Natural killer cell (primary cell): ENCODE measurements around the gene ZDHHC13. TPM values are rescaled to one million over a fixed set of nuclear protein-coding genes. Genes with fewer than 3 reads are reported as not detected.

Experiments used
- ATAC-seq, 3 donors: fragments of 150-1000 bp in 2 of 3; fragments of 200-7000 bp in 1 of 3; cut with Tn5 transposase; 1 replicate in 1 of 3; 2 replicates in 2 of 3; pipeline ENCODE4 v1.10.0; 2021; ENCODE audit warnings: mild to moderate bottlenecking in 2 of 3, moderate library complexity in 2 of 3
- DNase-seq, 2 donors: peaks; one replicate each; pipeline versions ENCODE4 v3.0.0 to v3.0.0-alpha.2; 2013 to 2021; ENCODE audit warnings: mixed read lengths in 1 of 2
- H3K27ac ChIP-seq: one replicate; pipeline ENCODE4 v1.5.1; 2013; ENCODE audit warnings: mild to moderate bottlenecking, low read length
- H3K27me3 ChIP-seq: one replicate; pipeline ENCODE4 v1.6.1; 2013; ENCODE audit warnings: low read length; ENCODE audit not compliant: control insufficient read depth, insufficient read depth
- H3K36me3 ChIP-seq: one replicate; pipeline ENCODE4 v1.6.1; 2013; ENCODE audit warnings: low read length; ENCODE audit not compliant: control insufficient read depth, insufficient read depth
- H3K4me1 ChIP-seq: one replicate; pipeline ENCODE4 v1.6.1; 2013; ENCODE audit warnings: low read length; ENCODE audit not compliant: control insufficient read depth, insufficient read depth
- H3K4me3 ChIP-seq: one replicate; pipeline ENCODE4 v1.5.1; 2013; ENCODE audit warnings: low read length
- H3K9me3 ChIP-seq: one replicate; pipeline ENCODE4 v1.6.1; 2013; ENCODE audit warnings: low read length; ENCODE audit not compliant: control insufficient read depth, insufficient read depth
- H3K27ac Mint-ChIP-seq, 2 donors: one replicate each; pipeline ENCODE4 v1.8.0; 2022; ENCODE audit warnings: mild to moderate bottlenecking in 2 of 2, mixed read lengths in 2 of 2, moderate library complexity in 1 of 2
- H3K27me3 Mint-ChIP-seq, 2 donors: one replicate each; pipeline ENCODE4 v1.8.0; 2022; ENCODE audit warnings: low read depth in 2 of 2, mixed read lengths in 2 of 2
- H3K36me3 Mint-ChIP-seq: one replicate; pipeline ENCODE4 v1.8.0; 2022; ENCODE audit warnings: mixed read lengths
- H3K4me1 Mint-ChIP-seq, 2 donors: one replicate each; pipeline ENCODE4 v1.8.0; 2022; ENCODE audit warnings: mixed read lengths in 2 of 2
- H3K4me3 Mint-ChIP-seq: one replicate; pipeline ENCODE4 v1.8.0; 2022; ENCODE audit warnings: mild to moderate bottlenecking, moderate library complexity, mixed read lengths
- H3K9me3 Mint-ChIP-seq, 2 donors: one replicate each; pipeline ENCODE4 v1.8.0; 2022; ENCODE audit warnings: mixed read lengths in 2 of 2
- WGBS: methylation state at CpG from one replicate; pipeline ENCODE4 v1.1.7; 2013; ENCODE audit warnings: missing lambda C conversion rate; ENCODE audit not compliant: insufficient coverage; 5-methylcytosine and 5-hydroxymethylcytosine counted together
- intact Hi-C: fragments of 100-400 bp; cut with micrococcal nuclease; formaldehyde crosslinking; loops from one replicate; pipeline ENCODE4 v1.14.2; 2022
- total RNA-seq, 4 donors: library from RNA; stranded (reverse); fragments of 120-200 nt in 1 of 4; gene quantifications; one replicate each; pipeline versions ENCODE4 v1.2.3 to v1.2.4, GENCODE V29; 2013 to 2022
- TF ChIP-seq, protein P1 (sequence below): fragments of 200-600 bp; IDR thresholded peaks from one replicate; pipeline ENCODE4 v1.8.0; 2022; ENCODE audit warnings: antibody characterized with exemption

The ZDHHC13 gene
- total RNA-seq, 3 donors from 2014 or later (not counting 1 experiment from before 2014, with no cell fraction given), result 13.3 to 17.4 (median 13.5) TPM

DNA sequence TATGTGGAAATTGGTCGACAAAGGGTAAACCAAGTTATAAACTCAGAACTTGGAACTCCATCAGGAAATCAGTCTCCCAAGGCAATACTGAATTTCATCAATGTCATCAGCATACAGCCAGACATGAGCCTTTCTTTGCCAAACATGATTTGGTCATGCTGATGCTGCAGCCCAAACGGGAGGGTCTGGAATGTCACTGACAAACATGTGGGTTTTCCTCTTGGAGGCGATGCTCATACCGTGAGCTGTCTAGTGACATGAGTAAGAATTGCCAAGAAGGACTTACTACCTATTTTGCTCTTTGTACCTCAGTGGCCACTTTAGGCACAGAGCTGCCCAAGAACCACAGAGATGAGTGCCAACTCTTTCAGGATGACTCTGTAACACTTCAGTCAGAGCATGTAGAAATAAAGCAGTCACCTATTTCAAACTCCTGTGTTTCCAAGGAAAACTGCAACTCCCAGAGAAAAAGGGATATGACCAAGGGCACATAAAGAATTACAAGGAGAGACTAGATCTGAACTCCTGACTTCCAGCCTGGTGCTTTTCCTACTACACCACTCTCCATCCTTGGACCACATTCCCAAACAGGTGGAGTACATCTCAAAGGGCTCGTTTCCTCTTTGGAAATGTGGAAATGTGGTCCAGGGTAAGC, 32.2 kb upstream of the ZDHHC13 start:
- no peaks in the 10 kb centered on the region for H3K36me3 ChIP-seq
- no peak overlapping the region for H3K27ac Mint-ChIP-seq
- H3K27me3 ChIP-seq, result no peaks in the 10 kb centered on the region
- H3K36me3 Mint-ChIP-seq, result no peaks in the 10 kb centered on the region
- ATAC-seq (no peak), DNase-seq (no peak)
- H3K9me3 ChIP-seq, result no peaks in the 10 kb centered on the region
- H3K27me3 Mint-ChIP-seq, result peaks cover 24 to 25% of the 10 kb centered on the region in 2 donors
- intact Hi-C loops, result no loop called here
- TF ChIP-seq, protein P1, sequence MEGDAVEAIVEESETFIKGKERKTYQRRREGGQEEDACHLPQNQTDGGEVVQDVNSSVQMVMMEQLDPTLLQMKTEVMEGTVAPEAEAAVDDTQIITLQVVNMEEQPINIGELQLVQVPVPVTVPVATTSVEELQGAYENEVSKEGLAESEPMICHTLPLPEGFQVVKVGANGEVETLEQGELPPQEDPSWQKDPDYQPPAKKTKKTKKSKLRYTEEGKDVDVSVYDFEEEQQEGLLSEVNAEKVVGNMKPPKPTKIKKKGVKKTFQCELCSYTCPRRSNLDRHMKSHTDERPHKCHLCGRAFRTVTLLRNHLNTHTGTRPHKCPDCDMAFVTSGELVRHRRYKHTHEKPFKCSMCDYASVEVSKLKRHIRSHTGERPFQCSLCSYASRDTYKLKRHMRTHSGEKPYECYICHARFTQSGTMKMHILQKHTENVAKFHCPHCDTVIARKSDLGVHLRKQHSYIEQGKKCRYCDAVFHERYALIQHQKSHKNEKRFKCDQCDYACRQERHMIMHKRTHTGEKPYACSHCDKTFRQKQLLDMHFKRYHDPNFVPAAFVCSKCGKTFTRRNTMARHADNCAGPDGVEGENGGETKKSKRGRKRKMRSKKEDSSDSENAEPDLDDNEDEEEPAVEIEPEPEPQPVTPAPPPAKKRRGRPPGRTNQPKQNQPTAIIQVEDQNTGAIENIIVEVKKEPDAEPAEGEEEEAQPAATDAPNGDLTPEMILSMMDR, result no peak
- no peak overlapping the region for H3K4me3 ChIP-seq
- 88% methylated on average over 4 of the region's 5 CpGs for WGBS
- H3K4me3 Mint-ChIP-seq, result no peak overlapping the region
- H3K27ac ChIP-seq, result no peak overlapping the region
- H3K9me3 Mint-ChIP-seq, result no peaks in the 10 kb centered on the region
- no peaks in the 10 kb centered on the region for H3K4me1 Mint-ChIP-seq
- H3K4me1 ChIP-seq, result no peaks in the 10 kb centered on the region

DNA sequence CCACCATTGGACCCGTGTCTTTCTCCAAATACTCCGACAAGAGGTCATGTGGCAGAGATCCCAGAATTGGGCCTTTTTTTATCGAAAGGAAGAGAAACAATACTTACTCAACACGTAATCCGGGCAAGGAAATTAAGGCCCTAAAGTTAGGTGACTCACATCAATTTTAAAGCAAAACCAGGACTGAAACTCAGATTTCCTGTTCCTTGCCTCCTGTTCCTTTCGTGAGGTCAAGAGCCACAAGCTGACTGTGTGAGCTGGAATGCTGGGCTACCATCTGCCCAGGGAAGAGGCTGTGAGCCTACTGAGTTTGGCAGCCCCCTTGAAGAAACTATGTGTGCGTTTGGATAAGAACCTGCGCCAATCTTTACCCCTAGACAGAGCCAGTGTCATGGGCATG, 29.3 kb upstream of the ZDHHC13 start:
- DNase-seq (no peak), ATAC-seq (no peak)
- no peaks in the 10 kb centered on the region for H3K36me3 ChIP-seq
- Mint-ChIP-seq H3K27me3 (peaks cover 31 to 33% of the 10 kb centered on the region in 2 donors), H3K27ac (no peak overlapping the region), H3K36me3 (no peaks in the 10 kb centered on the region), H3K4me1 (no peaks in the 10 kb centered on the region), H3K4me3 (no peak overlapping the region), H3K9me3 (no peaks in the 10 kb centered on the region)
- TF ChIP-seq, protein P1, result no peak
- H3K27me3 ChIP-seq, result no peaks in the 10 kb centered on the region
- 93% methylated on average over 8 of the region's 8 CpGs for WGBS
- intact Hi-C loops, result no loop called here
- no peak overlapping the region for H3K4me3 ChIP-seq
- H3K27ac ChIP-seq, result no peak overlapping the region
- no peaks in the 10 kb centered on the region for H3K9me3 ChIP-seq
- H3K4me1 ChIP-seq, result no peaks in the 10 kb centered on the region

DNA sequence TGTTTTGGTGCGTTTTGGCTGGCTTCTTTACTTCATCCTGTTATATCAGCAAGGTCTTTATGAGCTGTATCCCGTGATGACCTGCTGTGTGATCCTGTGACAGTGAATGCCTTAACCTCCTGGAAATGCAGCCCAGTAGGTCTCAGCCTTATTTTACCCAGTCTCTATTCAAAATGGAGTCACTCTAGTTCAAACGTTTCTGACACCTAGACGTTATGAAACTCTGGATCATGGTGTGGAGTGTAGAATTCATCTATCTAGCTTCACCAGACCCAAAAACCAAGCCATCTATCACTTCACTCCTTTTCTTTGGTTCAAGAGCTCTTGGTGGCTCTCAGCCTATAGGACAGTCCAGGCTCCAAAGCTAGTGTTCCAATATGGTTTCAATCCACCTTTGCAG, 28.2 kb upstream of the ZDHHC13 start:
- peaks cover 30 to 39% of the 10 kb centered on the region in 2 donors for H3K27me3 Mint-ChIP-seq
- no peak overlapping the region for H3K4me3 ChIP-seq
- TF ChIP-seq, protein P1, result no peak

DNA sequence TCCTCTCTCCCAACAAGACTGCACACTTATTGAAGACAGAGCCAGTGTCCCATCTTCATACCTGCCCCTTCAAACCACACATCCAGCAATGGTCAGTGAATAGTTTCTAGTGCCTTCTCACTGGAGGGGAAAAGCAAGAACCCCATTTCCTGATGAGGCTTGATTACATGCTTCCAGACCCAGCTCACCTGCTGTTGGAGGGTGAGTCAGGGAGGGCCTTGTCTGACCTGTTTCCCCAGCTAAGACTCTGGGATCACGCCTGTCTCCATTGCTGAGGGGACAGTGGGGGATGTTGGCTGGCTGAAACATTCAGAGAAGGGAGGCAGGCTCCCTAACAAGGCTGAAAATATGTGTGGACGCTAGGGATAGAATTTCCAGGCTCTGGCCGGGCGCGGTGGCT, 27.5 kb upstream of the ZDHHC13 start:
- Mint-ChIP-seq H3K36me3 (no peaks in the 10 kb centered on the region), H3K27me3 (peaks cover 28 to 39% of the 10 kb centered on the region in 2 donors), H3K4me3 (no peak overlapping the region), H3K4me1 (no peaks in the 10 kb centered on the region), H3K9me3 (no peaks in the 10 kb centered on the region), H3K27ac (no peak overlapping the region)
- intact Hi-C loops, result no loop called here
- Histone ChIP-seq H3K27ac (no peak overlapping the region), H3K36me3 (no peaks in the 10 kb centered on the region), H3K9me3 (no peaks in the 10 kb centered on the region), H3K27me3 (no peaks in the 10 kb centered on the region), H3K4me1 (no peaks in the 10 kb centered on the region), H3K4me3 (no peak overlapping the region)
- 85% methylated on average over 2 of the region's 5 CpGs for WGBS
- TF ChIP-seq, protein P1, result no peak
- DNase-seq (no peak), ATAC-seq (no peak)

More for the DNA sequence above, 28.2 kb upstream of the ZDHHC13 start:
- no peaks in the 10 kb centered on the region for H3K4me1 Mint-ChIP-seq
- intact Hi-C loops, result no loop called here
- H3K27ac ChIP-seq, result no peak overlapping the region
- no peak overlapping the region for H3K27ac Mint-ChIP-seq
- no peaks in the 10 kb centered on the region for H3K36me3 ChIP-seq
- no peak overlapping the region for H3K4me3 Mint-ChIP-seq
- DNase-seq (no peak), ATAC-seq (no peak)
- H3K27me3 ChIP-seq, result no peaks in the 10 kb centered on the region
- no peaks in the 10 kb centered on the region for H3K9me3 Mint-ChIP-seq
- no peaks in the 10 kb centered on the region for H3K4me1 ChIP-seq
- H3K9me3 ChIP-seq, result no peaks in the 10 kb centered on the region
- no peaks in the 10 kb centered on the region for H3K36me3 Mint-ChIP-seq
- 84% methylated on average over 2 of the region's 4 CpGs for WGBS
